GM23338 (cell line): ENCODE measurements around the gene ARSH. TPM values are rescaled to one million over a fixed set of nuclear protein-coding genes. Genes with fewer than 3 reads are reported as not detected.

Source experiments
- ATAC-seq: fragments of 200-7000 bp; cut with Tn5 transposase; 3 replicates; pipeline ENCODE4 v1.9.1; 2020
- DNase-seq: peaks from one replicate; pipeline ENCODE4 v3.0.0-alpha.2; 2015; ENCODE audit warnings: low spot score
- H2AFZ ChIP-seq: fragments of 200-600 bp; sonication (generic); 2 replicates; pipeline ENCODE4 v1.8.0; 2016; ENCODE audit warnings: antibody characterized with exemption, mild to moderate bottlenecking, moderate library complexity
- H3F3A ChIP-seq: fragments of 200-600 bp; sonication (generic); replicated peaks from 2 replicates; pipeline ENCODE4 v1.8.0; 2017; ENCODE audit warnings: antibody characterized with exemption, mixed run types, low read depth
- H3K27ac ChIP-seq: fragments of 200-600 bp; sonication (generic); 2 replicates; pipeline ENCODE4 v1.6.1; 2016; ENCODE audit warnings: low read depth
- H3K27me3 ChIP-seq: fragments of 200-600 bp; sonication (generic); 2 replicates; pipeline ENCODE4 v1.8.0; 2016; ENCODE audit warnings: mild to moderate bottlenecking, mixed run types, moderate library complexity; ENCODE audit not compliant: insufficient read depth
- H3K36me3 ChIP-seq: fragments of 200-600 bp; sonication (generic); 2 replicates; pipeline ENCODE4 v1.8.0; 2016; ENCODE audit warnings: mild to moderate bottlenecking; ENCODE audit not compliant: insufficient read depth
- H3K4me1 ChIP-seq: fragments of 200-600 bp; sonication (generic); 2 replicates; pipeline ENCODE4 v1.8.0; 2016; ENCODE audit warnings: mild to moderate bottlenecking, moderate library complexity; ENCODE audit not compliant: insufficient read depth
- H3K4me2 ChIP-seq: fragments of 200-600 bp; sonication (generic); 2 replicates; pipeline ENCODE4 v1.7.1; 2017; ENCODE audit warnings: mixed run types
- H3K4me3 ChIP-seq: fragments of 200-600 bp; sonication (generic); 2 replicates; pipeline ENCODE4 v1.6.1; 2016; ENCODE audit warnings: mixed run types
- H3K79me2 ChIP-seq: fragments of 200-600 bp; sonication (generic); replicated peaks from 2 replicates; pipeline ENCODE4 v1.8.0; 2017; ENCODE audit warnings: mild to moderate bottlenecking; ENCODE audit not compliant: insufficient read depth
- H3K9me2 ChIP-seq: fragments of 200-600 bp; sonication (generic); 2 replicates; pipeline ENCODE4 v1.8.0; 2017; ENCODE audit not compliant: insufficient read depth
- H4K20me1 ChIP-seq: fragments of 200-600 bp; sonication (generic); replicated peaks from 2 replicates; pipeline ENCODE4 v1.8.0; 2017; ENCODE audit warnings: mild to moderate bottlenecking; ENCODE audit not compliant: insufficient read depth
- H3K27ac Mint-ChIP-seq: 2 replicates; pipeline ENCODE4 v1.8.0; 2020; ENCODE audit warnings: inconsistent platforms, mild to moderate bottlenecking, moderate library complexity, mixed read lengths
- H3K27me3 Mint-ChIP-seq: 3 replicates; pipeline ENCODE4 v1.8.0; 2022; ENCODE audit warnings: low read depth, mild to moderate bottlenecking, moderate library complexity, mixed read lengths, inconsistent platforms; ENCODE audit not compliant: insufficient read depth, poor library complexity
- H3K36me3 Mint-ChIP-seq: 3 replicates; pipeline ENCODE4 v1.8.0; 2021; ENCODE audit warnings: low read depth, mild to moderate bottlenecking, inconsistent platforms, moderate library complexity, mixed read lengths
- H3K4me1 Mint-ChIP-seq: 3 replicates; pipeline ENCODE4 v1.8.0; 2020; ENCODE audit warnings: mild to moderate bottlenecking, inconsistent platforms, mixed read lengths
- H3K4me3 Mint-ChIP-seq: 3 replicates; pipeline ENCODE4 v1.8.0; 2021; ENCODE audit warnings: moderate library complexity, mild to moderate bottlenecking, inconsistent platforms, mixed read lengths
- H3K9me3 Mint-ChIP-seq: 3 replicates; pipeline ENCODE4 v1.8.0; 2020; ENCODE audit warnings: moderate library complexity, mild to moderate bottlenecking, inconsistent platforms, mixed read lengths
- CREB1 ChIP-seq: fragments of 250-450 bp; sonication (Bioruptor Pico); IDR thresholded peaks from 2 replicates; pipeline ENCODE4 v1.5.0; 2020; ENCODE audit warnings: low read depth, mild to moderate bottlenecking, moderate library complexity
- ETS1 ChIP-seq: IDR thresholded peaks from 2 replicates; pipeline ENCODE4 v1.6.1; 2016; ENCODE audit warnings: antibody characterized with exemption
- EZH2 ChIP-seq: fragments of 200-600 bp; sonication (generic); IDR thresholded peaks from one replicate; pipeline ENCODE4 v1.8.0; 2017; ENCODE audit warnings: antibody characterized with exemption, mild to moderate bottlenecking, low read depth; ENCODE audit not compliant: unreplicated experiment
- EZH2phosphoT487 ChIP-seq: fragments of 200-600 bp; sonication (generic); IDR thresholded peaks from one replicate; pipeline ENCODE4 v1.8.1; 2018; ENCODE audit warnings: antibody characterized with exemption; ENCODE audit not compliant: unreplicated experiment
- JUNB ChIP-seq: IDR thresholded peaks from one replicate; pipeline ENCODE4 v1.6.1; 2016; ENCODE audit warnings: antibody characterized with exemption; ENCODE audit not compliant: unreplicated experiment
- NANOG ChIP-seq: IDR thresholded peaks from 2 replicates; pipeline ENCODE4 v1.6.1; 2016; ENCODE audit warnings: antibody characterized with exemption, borderline replicate concordance
- POLR2AphosphoS5 ChIP-seq: IDR thresholded peaks from 2 replicates; pipeline ENCODE4 v1.6.1; 2016; ENCODE audit warnings: antibody characterized with exemption, low read depth
- STAT1 ChIP-seq: IDR thresholded peaks from one replicate; pipeline ENCODE4 v1.6.1; 2016; ENCODE audit warnings: antibody characterized with exemption; ENCODE audit not compliant: unreplicated experiment
- ZNF114 ChIP-seq: fragments of 250-450 bp; sonication (Bioruptor Pico); IDR thresholded peaks from 2 replicates; pipeline ENCODE4 v1.5.0; 2020; ENCODE audit warnings: mild to moderate bottlenecking, moderate library complexity
- ZNF331 ChIP-seq: fragments of 250-450 bp; sonication (Bioruptor Pico); IDR thresholded peaks from 2 replicates; pipeline ENCODE4 v1.5.0; 2020; ENCODE audit warnings: low read depth, mild to moderate bottlenecking, moderate library complexity
- polyA plus RNA-seq: library from polyadenylated mRNA; unstranded; fragments of >200 nt; fragmentation: Nextera tagmentation; extraction: Ambion mirVana; gene quantifications from 2 replicates; pipeline ENCODE4 v1.2.1, GENCODE V29; 2016
- total RNA-seq: library from RNA; depleted of rRNA; stranded (reverse); fragments of >200 nt; shearing (Covaris generic); gene quantifications from 2 replicates; pipeline ENCODE4 v1.2.3, GENCODE V29; 2014
- TF ChIP-seq, protein P1 (sequence below): fragments of 250-450 bp; sonication (Bioruptor Pico); IDR thresholded peaks from 2 replicates; pipeline ENCODE4 v1.5.0; 2020; ENCODE audit warnings: mild to moderate bottlenecking, moderate library complexity
- TF ChIP-seq, protein P2 (sequence below), 2 experiments: fragments of 200-600 bp in 1 of 2; sonication (generic) in 1 of 2; conservative IDR thresholded peaks; 2 replicates each; pipeline versions ENCODE4 v1.5.1 to v1.6.1; 2016 to 2017; ENCODE audit warnings: antibody characterized with exemption in 2 of 2, low read depth in 2 of 2, mild to moderate bottlenecking in 2 of 2, moderate library complexity in 1 of 2
- TF ChIP-seq, protein P3 (sequence below): IDR thresholded peaks from one replicate; pipeline ENCODE4 v1.6.1; 2018; ENCODE audit warnings: antibody characterized with exemption; ENCODE audit not compliant: unreplicated experiment

Gene ARSH
- total and polyA plus RNA-seq, 2 experiments from 2014 or later, result not detected

DNA sequence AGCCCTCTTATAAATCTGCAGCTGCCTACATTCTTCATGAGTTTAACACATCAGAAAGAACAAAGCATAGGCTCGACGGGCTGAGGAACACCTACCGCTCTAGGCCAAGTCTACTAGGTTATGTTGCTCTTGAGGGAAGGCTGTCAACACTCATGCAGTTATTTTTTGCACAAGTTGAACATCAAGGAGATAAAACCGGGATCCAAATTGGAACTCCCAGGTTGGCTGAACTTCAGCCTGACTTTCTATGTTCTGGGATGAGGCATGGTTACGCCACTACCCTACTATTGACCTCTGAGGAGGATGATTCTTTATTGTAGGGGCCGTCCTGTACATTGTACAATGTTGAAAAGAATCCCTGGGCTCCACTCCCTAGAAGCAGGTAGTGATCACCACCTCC, 37.3 kb upstream of the ARSH start:
- ATAC-seq, result no peak
- H3K27ac Mint-ChIP-seq, result no peak overlapping the region
- peaks cover 1% of the 10 kb centered on the region; the same call in 1 of the 2 replicates for H3K4me1 ChIP-seq
- H3K36me3 Mint-ChIP-seq, result no peaks in the 10 kb centered on the region
- H3K79me2 ChIP-seq, result no peaks in the 10 kb centered on the region
- H4K20me1 ChIP-seq, result no peaks in the 10 kb centered on the region
- peaks cover 9% of the 10 kb centered on the region for H3K9me3 Mint-ChIP-seq
- H3F3A ChIP-seq, result no peaks in the 10 kb centered on the region
- no peak overlapping the region for H3K4me3 Mint-ChIP-seq
- no peaks in the 10 kb centered on the region for H3K27me3 ChIP-seq
- no peak overlapping the region for H3K27ac ChIP-seq
- no peaks in the 10 kb centered on the region for H3K9me2 ChIP-seq
- no peaks in the 10 kb centered on the region for H3K36me3 ChIP-seq
- H3K4me2 ChIP-seq, result no peak overlapping the region
- peaks cover 8% of the 10 kb centered on the region for H3K4me1 Mint-ChIP-seq
- TF ChIP-seq STAT1 (no peak), POLR2AphosphoS5 (no peak), EZH2phosphoT487 (no peak), JUNB (no peak), NANOG (no peak), CREB1 (no peak), EZH2 (no peak), ZNF331 (CRISPR knock-in tag) (no peak), ETS1 (no peak), ZNF114 (CRISPR knock-in tag) (no peak)
- TF ChIP-seq, protein P1, sequence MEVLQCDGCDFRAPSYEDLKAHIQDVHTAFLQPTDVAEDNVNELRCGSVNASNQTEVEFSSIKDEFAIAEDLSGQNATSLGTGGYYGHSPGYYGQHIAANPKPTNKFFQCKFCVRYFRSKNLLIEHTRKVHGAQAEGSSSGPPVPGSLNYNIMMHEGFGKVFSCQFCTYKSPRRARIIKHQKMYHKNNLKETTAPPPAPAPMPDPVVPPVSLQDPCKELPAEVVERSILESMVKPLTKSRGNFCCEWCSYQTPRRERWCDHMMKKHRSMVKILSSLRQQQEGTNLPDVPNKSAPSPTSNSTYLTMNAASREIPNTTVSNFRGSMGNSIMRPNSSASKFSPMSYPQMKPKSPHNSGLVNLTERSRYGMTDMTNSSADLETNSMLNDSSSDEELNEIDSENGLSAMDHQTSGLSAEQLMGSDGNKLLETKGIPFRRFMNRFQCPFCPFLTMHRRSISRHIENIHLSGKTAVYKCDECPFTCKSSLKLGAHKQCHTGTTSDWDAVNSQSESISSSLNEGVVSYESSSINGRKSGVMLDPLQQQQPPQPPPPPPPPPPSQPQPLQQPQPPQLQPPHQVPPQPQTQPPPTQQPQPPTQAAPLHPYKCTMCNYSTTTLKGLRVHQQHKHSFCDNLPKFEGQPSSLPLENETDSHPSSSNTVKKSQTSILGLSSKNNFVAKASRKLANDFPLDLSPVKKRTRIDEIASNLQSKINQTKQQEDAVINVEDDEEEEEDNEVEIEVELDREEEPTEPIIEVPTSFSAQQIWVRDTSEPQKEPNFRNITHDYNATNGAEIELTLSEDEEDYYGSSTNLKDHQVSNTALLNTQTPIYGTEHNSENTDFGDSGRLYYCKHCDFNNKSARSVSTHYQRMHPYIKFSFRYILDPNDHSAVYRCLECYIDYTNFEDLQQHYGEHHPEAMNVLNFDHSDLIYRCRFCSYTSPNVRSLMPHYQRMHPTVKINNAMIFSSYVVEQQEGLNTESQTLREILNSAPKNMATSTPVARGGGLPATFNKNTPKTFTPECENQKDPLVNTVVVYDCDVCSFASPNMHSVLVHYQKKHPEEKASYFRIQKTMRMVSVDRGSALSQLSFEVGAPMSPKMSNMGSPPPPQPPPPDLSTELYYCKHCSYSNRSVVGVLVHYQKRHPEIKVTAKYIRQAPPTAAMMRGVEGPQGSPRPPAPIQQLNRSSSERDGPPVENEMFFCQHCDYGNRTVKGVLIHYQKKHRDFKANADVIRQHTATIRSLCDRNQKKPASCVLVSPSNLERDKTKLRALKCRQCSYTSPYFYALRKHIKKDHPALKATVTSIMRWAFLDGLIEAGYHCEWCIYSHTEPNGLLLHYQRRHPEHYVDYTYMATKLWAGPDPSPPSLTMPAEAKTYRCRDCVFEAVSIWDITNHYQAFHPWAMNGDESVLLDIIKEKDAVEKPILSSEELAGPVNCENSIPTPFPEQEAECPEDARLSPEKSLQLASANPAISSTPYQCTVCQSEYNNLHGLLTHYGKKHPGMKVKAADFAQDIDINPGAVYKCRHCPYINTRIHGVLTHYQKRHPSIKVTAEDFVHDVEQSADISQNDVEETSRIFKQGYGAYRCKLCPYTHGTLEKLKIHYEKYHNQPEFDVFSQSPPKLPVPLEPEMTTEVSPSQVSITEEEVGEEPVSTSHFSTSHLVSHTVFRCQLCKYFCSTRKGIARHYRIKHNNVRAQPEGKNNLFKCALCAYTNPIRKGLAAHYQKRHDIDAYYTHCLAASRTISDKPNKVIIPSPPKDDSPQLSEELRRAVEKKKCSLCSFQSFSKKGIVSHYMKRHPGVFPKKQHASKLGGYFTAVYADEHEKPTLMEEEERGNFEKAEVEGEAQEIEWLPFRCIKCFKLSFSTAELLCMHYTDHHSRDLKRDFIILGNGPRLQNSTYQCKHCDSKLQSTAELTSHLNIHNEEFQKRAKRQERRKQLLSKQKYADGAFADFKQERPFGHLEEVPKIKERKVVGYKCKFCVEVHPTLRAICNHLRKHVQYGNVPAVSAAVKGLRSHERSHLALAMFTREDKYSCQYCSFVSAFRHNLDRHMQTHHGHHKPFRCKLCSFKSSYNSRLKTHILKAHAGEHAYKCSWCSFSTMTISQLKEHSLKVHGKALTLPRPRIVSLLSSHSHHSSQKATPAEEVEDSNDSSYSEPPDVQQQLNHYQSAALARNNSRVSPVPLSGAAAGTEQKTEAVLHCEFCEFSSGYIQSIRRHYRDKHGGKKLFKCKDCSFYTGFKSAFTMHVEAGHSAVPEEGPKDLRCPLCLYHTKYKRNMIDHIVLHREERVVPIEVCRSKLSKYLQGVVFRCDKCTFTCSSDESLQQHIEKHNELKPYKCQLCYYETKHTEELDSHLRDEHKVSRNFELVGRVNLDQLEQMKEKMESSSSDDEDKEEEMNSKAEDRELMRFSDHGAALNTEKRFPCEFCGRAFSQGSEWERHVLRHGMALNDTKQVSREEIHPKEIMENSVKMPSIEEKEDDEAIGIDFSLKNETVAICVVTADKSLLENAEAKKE (CRISPR knock-in tag), result no peak
- TF ChIP-seq, protein P2, sequence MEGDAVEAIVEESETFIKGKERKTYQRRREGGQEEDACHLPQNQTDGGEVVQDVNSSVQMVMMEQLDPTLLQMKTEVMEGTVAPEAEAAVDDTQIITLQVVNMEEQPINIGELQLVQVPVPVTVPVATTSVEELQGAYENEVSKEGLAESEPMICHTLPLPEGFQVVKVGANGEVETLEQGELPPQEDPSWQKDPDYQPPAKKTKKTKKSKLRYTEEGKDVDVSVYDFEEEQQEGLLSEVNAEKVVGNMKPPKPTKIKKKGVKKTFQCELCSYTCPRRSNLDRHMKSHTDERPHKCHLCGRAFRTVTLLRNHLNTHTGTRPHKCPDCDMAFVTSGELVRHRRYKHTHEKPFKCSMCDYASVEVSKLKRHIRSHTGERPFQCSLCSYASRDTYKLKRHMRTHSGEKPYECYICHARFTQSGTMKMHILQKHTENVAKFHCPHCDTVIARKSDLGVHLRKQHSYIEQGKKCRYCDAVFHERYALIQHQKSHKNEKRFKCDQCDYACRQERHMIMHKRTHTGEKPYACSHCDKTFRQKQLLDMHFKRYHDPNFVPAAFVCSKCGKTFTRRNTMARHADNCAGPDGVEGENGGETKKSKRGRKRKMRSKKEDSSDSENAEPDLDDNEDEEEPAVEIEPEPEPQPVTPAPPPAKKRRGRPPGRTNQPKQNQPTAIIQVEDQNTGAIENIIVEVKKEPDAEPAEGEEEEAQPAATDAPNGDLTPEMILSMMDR (conservative IDR thresholded peaks at IDR 0.05; ENCODE audit: low read depth in 2 of 2), result no peak
- TF ChIP-seq, protein P3, sequence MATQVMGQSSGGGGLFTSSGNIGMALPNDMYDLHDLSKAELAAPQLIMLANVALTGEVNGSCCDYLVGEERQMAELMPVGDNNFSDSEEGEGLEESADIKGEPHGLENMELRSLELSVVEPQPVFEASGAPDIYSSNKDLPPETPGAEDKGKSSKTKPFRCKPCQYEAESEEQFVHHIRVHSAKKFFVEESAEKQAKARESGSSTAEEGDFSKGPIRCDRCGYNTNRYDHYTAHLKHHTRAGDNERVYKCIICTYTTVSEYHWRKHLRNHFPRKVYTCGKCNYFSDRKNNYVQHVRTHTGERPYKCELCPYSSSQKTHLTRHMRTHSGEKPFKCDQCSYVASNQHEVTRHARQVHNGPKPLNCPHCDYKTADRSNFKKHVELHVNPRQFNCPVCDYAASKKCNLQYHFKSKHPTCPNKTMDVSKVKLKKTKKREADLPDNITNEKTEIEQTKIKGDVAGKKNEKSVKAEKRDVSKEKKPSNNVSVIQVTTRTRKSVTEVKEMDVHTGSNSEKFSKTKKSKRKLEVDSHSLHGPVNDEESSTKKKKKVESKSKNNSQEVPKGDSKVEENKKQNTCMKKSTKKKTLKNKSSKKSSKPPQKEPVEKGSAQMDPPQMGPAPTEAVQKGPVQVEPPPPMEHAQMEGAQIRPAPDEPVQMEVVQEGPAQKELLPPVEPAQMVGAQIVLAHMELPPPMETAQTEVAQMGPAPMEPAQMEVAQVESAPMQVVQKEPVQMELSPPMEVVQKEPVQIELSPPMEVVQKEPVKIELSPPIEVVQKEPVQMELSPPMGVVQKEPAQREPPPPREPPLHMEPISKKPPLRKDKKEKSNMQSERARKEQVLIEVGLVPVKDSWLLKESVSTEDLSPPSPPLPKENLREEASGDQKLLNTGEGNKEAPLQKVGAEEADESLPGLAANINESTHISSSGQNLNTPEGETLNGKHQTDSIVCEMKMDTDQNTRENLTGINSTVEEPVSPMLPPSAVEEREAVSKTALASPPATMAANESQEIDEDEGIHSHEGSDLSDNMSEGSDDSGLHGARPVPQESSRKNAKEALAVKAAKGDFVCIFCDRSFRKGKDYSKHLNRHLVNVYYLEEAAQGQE, result no peak
- DNase-seq, result no peak
- H3K4me3 ChIP-seq, result no peak overlapping the region
- peaks cover 3% of the 10 kb centered on the region for H3K27me3 Mint-ChIP-seq
- no peak overlapping the region for H2AFZ ChIP-seq
